HEK293T (cell line): ENCODE results near the gene SEMA3G.

Source experiments
- CTCF ChIA-PET: fragments of 350-600 bp; formaldehyde crosslinking; extraction: SDS; loops from one replicate; lab custom pipeline; 2021; ENCODE audit warnings: antibody characterized with exemption, inconsistent platforms; lab: Yijun Ruan, JAX
- POLR2A ChIA-PET: fragments of 350-600 bp; formaldehyde crosslinking; extraction: SDS; loops from one replicate; lab custom pipeline; 2020; ENCODE audit warnings: antibody characterized with exemption, inconsistent platforms; lab: Yijun Ruan, JAX
- DNase-seq: peaks from one replicate; pipeline ENCODE4 v3.0.0; 2012; ENCODE audit warnings: mixed read lengths; ENCODE audit errors: extremely low spot score
- ARNT ChIP-seq: fragments of 450-650 bp; IDR thresholded peaks from 2 replicates; pipeline ENCODE4 v1.6.1; 2017; ENCODE audit warnings: mild to moderate bottlenecking
- BHLHE40 ChIP-seq: fragments of 450-650 bp; IDR thresholded peaks from 2 replicates; pipeline ENCODE4 v1.6.1; 2016; ENCODE audit warnings: mild to moderate bottlenecking, moderate library complexity, borderline replicate concordance
- CTBP1 ChIP-seq: fragments of 450-650 bp; IDR thresholded peaks from 2 replicates; pipeline ENCODE4 v1.6.1; 2016; ENCODE audit warnings: borderline replicate concordance
- ELF4 ChIP-seq: fragments of 450-650 bp; IDR thresholded peaks from 2 replicates; pipeline ENCODE4 v1.6.1; 2017; ENCODE audit warnings: antibody characterized with exemption
- FOXA1 ChIP-seq: fragments of 450-650 bp; IDR thresholded peaks from 2 replicates; pipeline ENCODE4 v1.6.1; 2016; ENCODE audit warnings: mild to moderate bottlenecking
- FOXK2 ChIP-seq: fragments of 450-650 bp; IDR thresholded peaks from 2 replicates; pipeline ENCODE4 v1.6.1; 2016; ENCODE audit warnings: mild to moderate bottlenecking
- FOXM1 ChIP-seq: fragments of 450-650 bp; IDR thresholded peaks from 2 replicates; pipeline ENCODE4 v1.6.1; 2017; ENCODE audit warnings: mild to moderate bottlenecking, borderline replicate concordance
- HDGF ChIP-seq: fragments of 450-650 bp; IDR thresholded peaks from 2 replicates; pipeline ENCODE4 v1.6.1; 2017; ENCODE audit warnings: antibody characterized with exemption, borderline replicate concordance
- L3MBTL2 ChIP-seq: fragments of 450-650 bp; conservative IDR thresholded peaks from 2 replicates; pipeline ENCODE4 v1.6.1; 2016; ENCODE audit warnings: mild to moderate bottlenecking
- LEF1 ChIP-seq: fragments of 450-650 bp; IDR thresholded peaks from 2 replicates; pipeline ENCODE4 v1.6.1; 2017; ENCODE audit warnings: mild to moderate bottlenecking, borderline replicate concordance
- NFRKB ChIP-seq: fragments of 450-650 bp; IDR thresholded peaks from 2 replicates; pipeline ENCODE4 v1.6.1; 2016; ENCODE audit warnings: mild to moderate bottlenecking, moderate library complexity
- PKNOX1 ChIP-seq: fragments of 450-650 bp; IDR thresholded peaks from 2 replicates; pipeline ENCODE4 v1.6.1; 2016
- SP1 ChIP-seq: fragments of 450-650 bp; IDR thresholded peaks from 2 replicates; pipeline ENCODE4 v1.6.1; 2017
- SUZ12 ChIP-seq: fragments of 450-650 bp; IDR thresholded peaks from 2 replicates; pipeline ENCODE4 v1.6.1; 2016; ENCODE audit warnings: mild to moderate bottlenecking
- TARDBP ChIP-seq: fragments of 450-650 bp; IDR thresholded peaks from 2 replicates; pipeline ENCODE4 v1.6.1; 2016
- ZNF384 ChIP-seq: fragments of 450-650 bp; IDR thresholded peaks from 2 replicates; pipeline ENCODE4 v1.6.1; 2016

Gene SEMA3G

DNA sequence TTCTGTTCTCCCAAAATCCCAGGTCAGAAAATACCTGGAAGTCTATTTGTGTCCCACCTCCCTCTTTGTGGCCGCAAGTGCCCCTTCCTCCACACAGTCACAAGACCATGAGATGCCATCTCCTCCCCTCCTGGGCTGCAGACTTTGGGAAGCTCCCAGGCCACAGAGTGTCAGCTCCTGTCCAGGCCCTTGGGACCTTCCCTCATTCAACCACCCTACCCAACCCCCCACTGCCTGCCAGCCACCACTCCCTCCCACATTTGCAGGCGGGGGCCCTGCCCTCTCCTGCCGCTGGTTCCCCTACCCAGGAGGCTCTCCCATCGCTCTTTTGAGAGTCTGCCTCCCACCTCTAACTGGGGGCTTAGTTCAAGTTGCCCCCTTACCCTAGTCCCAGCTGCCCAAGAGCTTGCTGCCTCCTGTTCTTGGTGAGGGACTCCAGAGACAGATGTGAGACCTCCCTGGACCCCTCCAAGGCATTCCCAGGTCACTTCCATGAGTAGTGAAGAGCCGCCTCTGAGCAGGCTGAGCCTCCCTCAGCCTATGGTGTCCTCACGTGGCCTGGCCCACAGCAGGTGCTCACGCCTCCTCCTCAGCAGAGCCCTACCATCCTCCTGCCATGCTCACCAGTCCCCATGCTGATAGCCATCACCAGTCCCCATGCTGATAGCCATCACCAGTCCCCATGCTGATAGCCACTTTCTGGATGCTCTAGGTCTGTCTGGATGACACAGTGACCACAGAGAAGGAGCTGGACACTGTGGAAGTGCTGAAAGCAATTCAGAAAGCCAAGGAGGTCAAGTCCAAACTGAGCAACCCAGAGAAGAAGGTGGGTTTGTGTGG is 34.4 kb upstream of the SEMA3G start:
- TF ChIP-seq FOXA1 (no peak), NFRKB (no peak), HDGF (no peak), CTBP1 (no peak)
- POLR2A ChIA-PET: no interaction called here
- CTCF ChIA-PET: interaction anchor here (0.5 kb wide), 1 partner anchor 133 kb away, joined by 3 read pairs; no protein-coding TSS in a partner anchor
- no peak for DNase-seq

DNA sequence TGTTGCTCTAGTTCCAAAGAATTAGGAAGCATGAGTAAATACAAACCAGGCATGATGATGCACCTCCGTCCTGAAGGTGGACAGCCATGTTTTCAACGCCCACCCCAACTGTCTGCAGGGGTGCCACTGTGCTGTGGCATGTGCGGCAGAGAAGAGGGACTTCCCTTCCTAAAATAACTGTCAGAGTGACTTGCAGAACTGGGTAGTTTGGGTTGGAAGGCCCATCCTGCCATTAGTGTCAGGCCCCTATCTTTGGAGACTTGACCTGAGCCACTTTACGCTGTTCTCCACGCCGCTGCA is 32.8 kb upstream of the SEMA3G start:
- no peak for DNase-seq
- ChIA-PET POLR2A (no interaction called here), CTCF (no interaction called here)
- TF ChIP-seq ZNF384 (no peak), CTBP1 (no peak), SUZ12 (no peak), FOXK2 (no peak), HDGF (no peak), SP1 (no peak), FOXM1 (no peak), NFRKB (no peak), L3MBTL2 (no peak), LEF1 (no peak), FOXA1 (no peak), ARNT (no peak), TARDBP (no peak), ELF4 (no peak), PKNOX1 (no peak), BHLHE40 (no peak)

DNA sequence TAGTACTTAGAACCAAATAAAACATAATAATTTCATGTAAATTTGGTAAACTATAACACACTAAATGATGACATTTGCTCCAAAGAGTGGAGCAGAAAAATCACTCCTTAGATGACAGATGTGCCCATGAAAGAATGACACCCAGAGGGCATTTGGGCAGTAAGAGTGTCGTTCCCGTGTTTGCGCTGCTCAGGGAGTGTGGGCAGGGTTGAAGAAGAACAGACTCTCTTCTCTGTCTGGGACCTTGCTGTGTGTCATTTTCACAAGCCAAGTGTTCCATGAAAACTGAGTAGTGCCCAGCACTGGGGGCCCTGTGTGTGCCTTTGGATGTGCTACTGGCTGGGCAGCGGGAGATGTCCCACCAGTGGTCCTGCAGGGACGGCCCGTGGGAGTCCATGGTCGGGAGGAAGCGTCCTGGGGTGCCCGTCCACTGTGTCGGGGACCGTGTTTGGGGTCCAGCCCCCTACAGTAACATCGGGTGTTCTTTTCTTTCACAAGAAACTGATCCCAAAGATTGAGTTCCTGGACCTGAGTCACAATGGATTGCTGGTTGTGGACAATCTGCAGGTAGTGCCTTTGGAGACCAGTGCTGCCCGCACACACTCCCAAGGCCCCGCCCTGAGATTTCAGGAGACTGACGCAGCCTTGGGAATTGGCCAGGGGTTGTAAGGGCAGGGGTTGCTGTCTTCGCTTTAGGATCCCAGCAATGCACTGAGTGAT is 32.3 kb upstream of the SEMA3G start:
- CTCF ChIA-PET: no interaction called here

GRCh38 chr3:52473026-52473425 is 28.1 kb upstream of the SEMA3G start:
- ChIA-PET POLR2A (no interaction called here), CTCF (no interaction called here)
- DNase-seq: no peak
- no peak for TF ChIP-seq HDGF
- TF ChIP-seq FOXK2: no peak
- TF ChIP-seq ELF4: no peak
- TF ChIP-seq FOXM1: no peak
- TF ChIP-seq FOXA1: no peak
- no peak for TF ChIP-seq ZNF384
- no peak for TF ChIP-seq ARNT
- no peak for TF ChIP-seq SUZ12
- TF ChIP-seq NFRKB: no peak
- no peak for TF ChIP-seq LEF1
- no peak for TF ChIP-seq BHLHE40
- no peak for TF ChIP-seq L3MBTL2
- no peak for TF ChIP-seq PKNOX1
- TF ChIP-seq TARDBP: no peak
- no peak for TF ChIP-seq CTBP1
- TF ChIP-seq SP1: no peak

More for the DNA sequence above, 32.3 kb upstream of the SEMA3G start:
- POLR2A ChIA-PET: no interaction called here
- no peak for DNase-seq
- TF ChIP-seq PKNOX1: no peak
- no peak for TF ChIP-seq NFRKB
- TF ChIP-seq FOXM1: no peak
- no peak for TF ChIP-seq SP1
- no peak for TF ChIP-seq L3MBTL2

DNA sequence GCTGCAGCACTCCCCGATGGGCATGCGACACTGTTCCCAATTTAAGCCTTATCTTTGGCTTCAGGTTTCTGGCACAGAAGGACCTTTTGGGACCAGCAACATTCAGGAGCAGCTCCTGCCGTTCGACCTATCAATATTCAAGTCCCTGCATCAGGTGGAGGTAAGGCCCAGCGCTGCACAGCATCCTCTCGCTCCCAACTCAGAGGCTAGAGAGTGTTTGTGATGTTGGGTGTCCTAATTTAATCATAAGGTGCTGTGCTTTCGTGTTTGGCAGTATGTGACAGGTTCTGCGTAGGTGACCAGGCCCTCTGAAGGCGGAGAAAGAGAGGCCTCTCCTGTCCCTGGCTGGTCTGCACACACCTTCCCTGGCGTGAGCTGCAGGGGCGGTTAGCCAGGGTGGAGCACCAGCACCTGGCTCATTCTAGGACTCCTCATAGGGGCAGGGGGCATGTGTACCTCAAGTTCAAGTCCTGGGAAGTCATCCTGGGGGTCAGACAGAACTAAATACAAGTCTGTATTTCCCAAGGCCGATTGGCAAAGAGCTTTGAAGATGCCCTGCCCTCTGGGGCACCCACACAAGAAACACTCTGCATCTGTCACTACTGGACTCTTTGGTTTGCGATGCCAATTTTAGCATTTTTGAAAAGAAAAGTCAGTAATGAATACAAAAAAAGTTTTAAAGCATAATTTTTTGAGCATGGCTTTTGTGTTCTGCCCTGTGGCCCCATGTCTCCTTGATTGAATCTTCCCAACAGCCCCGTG is 27.5 kb upstream of the SEMA3G start:
- POLR2A ChIA-PET: no interaction called here
- DNase-seq: no peak
- no peak for TF ChIP-seq L3MBTL2
- no peak for TF ChIP-seq LEF1
- no peak for TF ChIP-seq SUZ12
- no peak for TF ChIP-seq CTBP1
- TF ChIP-seq HDGF: no peak
- TF ChIP-seq FOXK2: no peak
- no peak for TF ChIP-seq PKNOX1
- no peak for TF ChIP-seq TARDBP
- no peak for TF ChIP-seq SP1
- no peak for TF ChIP-seq BHLHE40
- TF ChIP-seq ELF4: no peak
- TF ChIP-seq ZNF384: no peak
- TF ChIP-seq ARNT: no peak
- TF ChIP-seq FOXA1: no peak
- TF ChIP-seq FOXM1: no peak
- no peak for TF ChIP-seq NFRKB
- CTCF ChIA-PET: interaction anchor here (0.9 kb wide), 1 partner anchor 46 kb away, joined by 3 read pairs; no protein-coding TSS in a partner anchor
